Hepatocyte (in vitro differentiated cells): Measurements from ENCODE around the gene NR2C2.

ENCODE experiments used
- CTCF ChIP-seq: fragments of 200-600 bp; sonication (generic); IDR thresholded peaks from 2 replicates; pipeline ENCODE4 v1.5.1; 2016; ENCODE audit warnings: antibody characterized with exemption, mild to moderate bottlenecking; ENCODE audit not compliant: poor library complexity
- EZH2 ChIP-seq: fragments of 200-600 bp; sonication (generic); IDR thresholded peaks from 2 replicates; pipeline ENCODE4 v1.6.1; 2016; ENCODE audit warnings: antibody characterized with exemption, mild to moderate bottlenecking, borderline replicate concordance

GRCh38 chr3:15032650-15033049, 85.3 kb downstream of the NR2C2 start:
- TF ChIP-seq CTCF = no peak
- TF ChIP-seq EZH2 = no peak
